Panc1 (cell line): ENCODE results near the gene SPAG4. TPM values are rescaled to one million over a fixed set of nuclear protein-coding genes. Genes with fewer than 3 reads are reported as not detected.

Experiments
- ATAC-seq: fragments of 200-7000 bp; cut with Tn5 transposase; 2 replicates; pipeline ENCODE4 v1.9.1; 2020; ENCODE audit warnings: mild to moderate bottlenecking, moderate library complexity
- BruUV-seq: library from RNA; stranded (reverse); fragments of 400-500 nt; replicated peaks from 2 replicates; lab custom pipeline; 2021; lab: Mats Ljungman, UMichigan
- CTCF ChIA-PET: fragments of 300-600 bp; sonication (Branson Sonifier 250); formaldehyde crosslinking; loops from one replicate; lab custom pipeline; 2022; ENCODE audit warnings: antibody characterized with exemption; lab: Charles Lee
- POLR2A ChIA-PET: fragments of 300-600 bp; sonication (Branson Sonifier 250); formaldehyde crosslinking; loops from one replicate; lab custom pipeline; 2022; ENCODE audit warnings: antibody characterized with exemption; lab: Charles Lee
- DNase-seq: peaks from one replicate; pipeline ENCODE4 v3.0.0-alpha.2; 2010; ENCODE audit warnings: low read depth, low spot score
- H3K27ac ChIP-seq: 2 replicates; pipeline ENCODE4 v1.5.1; 2011; ENCODE audit warnings: mild to moderate bottlenecking, low read length, inconsistent platforms
- H3K27me3 ChIP-seq: fragments of 200-500 bp; sonication (Bioruptor generic); 2 replicates; pipeline ENCODE4 v1.6.0; 2014; ENCODE audit warnings: low read length, inconsistent platforms; ENCODE audit not compliant: control insufficient read depth, insufficient read depth
- H3K36me3 ChIP-seq: fragments of 200-500 bp; sonication (Bioruptor generic); 2 replicates; pipeline ENCODE4 v1.5.1; 2014; ENCODE audit warnings: inconsistent platforms, mild to moderate bottlenecking, low read length, moderate library complexity; ENCODE audit not compliant: control insufficient read depth, insufficient read depth
- H3K4me1 ChIP-seq: 2 replicates; pipeline ENCODE4 v1.5.1; 2011; ENCODE audit warnings: inconsistent platforms, mild to moderate bottlenecking, low read length, moderate library complexity; ENCODE audit not compliant: control insufficient read depth, insufficient read depth
- H3K4me3 ChIP-seq, 2 experiments: 2 replicates each; pipeline ENCODE4 v1.5.1; 2011 to 2012; ENCODE audit warnings: low read depth in 2 of 2, low read length in 2 of 2, mild to moderate bottlenecking in 2 of 2, inconsistent platforms in 1 of 2, moderate library complexity in 1 of 2
- H3K9me3 ChIP-seq: fragments of 200-500 bp; sonication (Bioruptor generic); 2 replicates; pipeline ENCODE4 v1.5.1; 2014; ENCODE audit warnings: low read depth, mild to moderate bottlenecking, inconsistent platforms, low read length, moderate library complexity; ENCODE audit not compliant: control insufficient read depth, insufficient read depth
- CTCF ChIP-seq: fragments of 450-650 bp; IDR thresholded peaks from 2 replicates; pipeline ENCODE4 v1.5.1; 2017; ENCODE audit warnings: mild to moderate bottlenecking
- POLR2AphosphoS5 ChIP-seq: IDR thresholded peaks from 2 replicates; pipeline ENCODE4 v1.6.1; 2012; ENCODE audit warnings: mild to moderate bottlenecking, low read depth, low read length, moderate library complexity
- REST ChIP-seq, 2 experiments: IDR thresholded peaks; 2 replicates each; pipeline ENCODE4 v1.6.1; 2011 to 2012; ENCODE audit warnings: low read depth in 2 of 2, control low read depth in 1 of 2, low read length in 1 of 2, mild to moderate bottlenecking in 1 of 2, moderate library complexity in 1 of 2; ENCODE audit not compliant: insufficient read depth in 1 of 2
- SIN3A ChIP-seq: IDR thresholded peaks from 2 replicates; pipeline ENCODE4 v1.6.1; 2012; ENCODE audit warnings: low read depth, mild to moderate bottlenecking, low read length, moderate library complexity, borderline replicate concordance; ENCODE audit not compliant: insufficient read depth
- TCF7L2 ChIP-seq: IDR thresholded peaks from 2 replicates; pipeline ENCODE4 v1.6.1; 2011; ENCODE audit warnings: mild to moderate bottlenecking, low read depth, low read length, inconsistent platforms
- in situ Hi-C: cut with HindIII; loops from 2 replicates; pipeline ENCODE4 v1.10.0; 2016; ENCODE audit warnings: low sequenced_read_pairs, low pct_unique_long_range_greater_than_20kb
- intact Hi-C: fragments of 100-400 bp; cut with micrococcal nuclease; formaldehyde crosslinking; loops from one replicate; pipeline ENCODE4 v1.10.0; 2022; ENCODE audit not compliant: unreplicated experiment
- total RNA-seq: library from RNA; stranded (reverse); gene quantifications from one replicate; pipeline ENCODE4 v1.2.1, GENCODE V29; 2021; ENCODE audit not compliant: unreplicated experiment

The SPAG4 gene
- total RNA-seq, 1 experiment from 2014 or later, result 17.6 TPM

- DNase-seq (no peak), ATAC-seq (no peak)
- ChIA-PET POLR2A (no interaction called here), CTCF (interaction anchor here (0.6 kb wide), 1 partner anchor 424 kb away, joined by 4 read pairs; no protein-coding TSS in a partner anchor)
- no peaks in the 10 kb centered on the region for H3K36me3 ChIP-seq
- H3K9me3 ChIP-seq, result no peaks in the 10 kb centered on the region
- H3K27ac ChIP-seq, result no peak overlapping the region
- no TSS peak for BruUV-seq
- no peaks in the 10 kb centered on the region for H3K4me1 ChIP-seq
- TF ChIP-seq CTCF, result no peak
- TF ChIP-seq SIN3A, result no peak
- TF ChIP-seq POLR2AphosphoS5, result no peak
- TF ChIP-seq REST (IDR thresholded peaks at IDR 0.05; ENCODE audit: insufficient read depth in 1 of 2, low read depth in 2 of 2, low read length in 1 of 2), result no peak
- TF ChIP-seq TCF7L2, result no peak
- H3K4me3 ChIP-seq, result no peak overlapping the region
- no peaks in the 10 kb centered on the region for H3K27me3 ChIP-seq
- intact Hi-C loops, result no loop called here
- in situ Hi-C loops, result no loop called here
Measured at GRCh38 chr20:35587436-35587835, 28.2 kb upstream of the SPAG4 start.

- intact Hi-C loops, result no loop called here
- BruUV-seq, result no TSS peak
- in situ Hi-C loops, result no loop called here
- POLR2A ChIA-PET, result no interaction called here
- CTCF ChIA-PET, result no interaction called here
- Histone ChIP-seq H3K27ac (no peak overlapping the region), H3K27me3 (no peaks in the 10 kb centered on the region), H3K4me1 (no peaks in the 10 kb centered on the region), H3K36me3 (no peaks in the 10 kb centered on the region), H3K9me3 (no peaks in the 10 kb centered on the region), H3K4me3 (no peak overlapping the region)
- TF ChIP-seq SIN3A (no peak), POLR2AphosphoS5 (no peak), TCF7L2 (no peak), CTCF (no peak), REST (IDR thresholded peaks at IDR 0.05; ENCODE audit: insufficient read depth in 1 of 2, low read depth in 2 of 2, low read length in 1 of 2) (no peak)
- ATAC-seq, result no peak
- no peak for DNase-seq
Measured at GRCh38 chr20:35588397-35588796, 27.2 kb upstream of the SPAG4 start.
